Activated CD8-positive, alpha-beta memory T cell treated with anti-CD3 and anti-CD28 coated beads for 4 hours (primary cell): ENCODE measurements around the gene ARAP2.

ENCODE experiments used
- DNase-seq, 2 donors: peaks; one replicate each; pipeline ENCODE4 v3.0.0-alpha.2; 2020; ENCODE audit warnings: low read depth in 2 of 2

The ARAP2 gene

DNA sequence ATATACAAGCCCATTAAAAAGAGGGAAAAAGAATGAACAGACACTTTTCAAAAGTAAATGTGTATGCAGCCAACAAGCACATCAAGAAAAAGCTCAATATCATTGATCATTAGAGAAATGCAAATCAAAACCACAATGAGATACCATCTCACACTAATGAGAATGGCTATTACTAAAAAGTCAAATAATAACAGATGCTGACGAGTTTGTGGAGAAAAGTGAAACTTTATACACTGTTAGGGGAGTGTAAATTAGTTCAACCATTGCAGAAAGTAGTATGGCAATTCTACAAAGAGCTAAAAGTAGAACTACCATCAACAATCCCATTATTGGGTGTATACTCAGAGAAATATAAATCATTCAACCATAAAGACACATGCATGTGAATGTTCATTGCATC lies 203.0 kb downstream of the ARAP2 start:
- DNase-seq: no peak

DNA sequence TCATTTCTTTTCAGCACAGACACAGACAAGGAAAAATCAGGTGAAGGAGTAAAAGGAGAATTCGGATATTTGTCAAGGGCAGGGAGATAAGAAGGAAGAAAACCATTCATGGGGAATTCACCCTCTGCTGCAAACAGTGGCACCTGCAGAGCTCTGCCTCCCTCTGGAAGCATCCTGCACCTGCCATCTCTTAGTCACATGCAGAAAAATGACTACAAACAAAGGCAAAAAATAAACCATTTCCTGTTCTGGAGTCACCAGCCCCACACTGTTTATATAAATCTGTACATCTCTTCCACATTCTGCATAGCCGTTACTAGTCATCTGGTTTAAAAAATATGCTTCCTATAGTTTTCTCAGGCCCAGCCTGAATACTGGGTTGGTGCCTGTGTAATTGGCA lies 205.3 kb downstream of the ARAP2 start:
- no peak for DNase-seq

DNA sequence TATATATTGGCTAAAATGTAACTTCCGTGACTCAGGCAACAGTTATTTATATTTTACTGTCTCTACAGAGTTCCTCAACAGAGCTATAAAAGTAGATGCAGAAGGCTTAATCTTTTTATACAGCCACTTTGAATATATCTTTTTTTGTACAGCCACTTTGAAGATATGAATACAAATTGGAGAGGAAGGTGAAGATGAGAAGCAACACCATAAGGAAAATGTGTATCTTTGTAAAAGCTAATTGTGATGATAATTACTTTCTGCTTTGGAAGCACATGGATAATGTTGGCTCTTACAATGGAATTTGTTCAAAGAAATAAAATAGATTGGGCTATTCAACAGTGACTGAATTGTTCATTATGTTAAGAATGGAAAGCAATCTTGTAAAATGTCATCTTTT lies 205.8 kb downstream of the ARAP2 start:
- DNase-seq: no peak

DNA sequence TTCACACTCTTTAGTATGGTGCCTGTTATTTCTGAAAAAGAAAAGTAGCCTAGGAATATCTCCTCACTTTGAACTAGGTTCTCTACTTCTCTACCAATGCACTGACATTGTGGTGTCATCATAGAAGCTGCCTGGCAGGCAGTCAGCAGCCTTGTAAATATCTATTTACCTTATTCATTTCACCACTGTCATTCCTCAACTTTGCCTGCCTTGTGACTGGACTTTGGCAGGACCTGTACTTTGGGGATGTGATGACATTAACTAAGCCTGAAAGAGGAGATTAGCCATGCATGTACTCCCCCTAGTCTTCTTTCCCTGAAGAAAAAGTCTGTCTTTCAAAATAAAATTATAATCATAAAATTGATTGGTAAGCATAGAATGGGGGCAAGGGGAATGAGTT lies 207.2 kb downstream of the ARAP2 start:
- DNase-seq: no peak

DNA sequence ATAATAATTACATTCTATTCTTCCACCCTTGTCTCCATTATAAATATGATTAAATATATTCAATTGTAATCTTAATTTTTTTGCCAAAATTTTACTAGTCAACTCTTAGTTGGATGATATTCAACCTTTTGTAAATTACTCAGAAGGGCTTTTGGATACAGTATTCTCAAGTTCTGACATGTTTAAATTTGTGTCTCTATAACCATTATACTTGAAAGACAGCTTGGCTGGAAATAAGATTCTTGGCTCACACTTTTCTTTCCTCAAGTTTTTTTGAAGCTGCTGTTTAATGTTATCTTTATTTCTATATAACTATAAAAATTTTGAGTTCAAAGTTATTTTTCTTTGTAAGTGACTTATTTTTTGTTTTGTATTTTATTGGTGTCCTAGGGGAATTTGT lies 214.4 kb downstream of the ARAP2 start:
- no peak for DNase-seq

DNA sequence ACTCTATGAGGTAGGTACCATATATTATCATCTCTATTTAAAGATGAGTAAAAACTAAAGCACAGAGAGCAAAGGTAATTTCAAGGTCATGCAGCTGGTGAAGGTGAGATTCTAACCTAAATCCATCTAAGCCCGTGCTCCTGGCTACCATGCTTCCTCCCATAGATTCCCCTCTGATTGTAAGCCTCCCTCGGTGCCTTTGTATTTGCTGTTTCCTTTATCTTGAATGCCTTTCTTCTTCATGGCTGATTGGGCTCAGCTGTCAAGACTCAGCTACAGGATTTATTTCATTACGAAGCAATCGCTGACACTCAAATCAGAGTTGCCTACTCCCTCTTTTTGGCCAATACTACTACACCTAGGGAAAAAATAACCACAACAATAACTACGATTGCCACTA lies 217.1 kb downstream of the ARAP2 start:
- DNase-seq: no peak

DNA sequence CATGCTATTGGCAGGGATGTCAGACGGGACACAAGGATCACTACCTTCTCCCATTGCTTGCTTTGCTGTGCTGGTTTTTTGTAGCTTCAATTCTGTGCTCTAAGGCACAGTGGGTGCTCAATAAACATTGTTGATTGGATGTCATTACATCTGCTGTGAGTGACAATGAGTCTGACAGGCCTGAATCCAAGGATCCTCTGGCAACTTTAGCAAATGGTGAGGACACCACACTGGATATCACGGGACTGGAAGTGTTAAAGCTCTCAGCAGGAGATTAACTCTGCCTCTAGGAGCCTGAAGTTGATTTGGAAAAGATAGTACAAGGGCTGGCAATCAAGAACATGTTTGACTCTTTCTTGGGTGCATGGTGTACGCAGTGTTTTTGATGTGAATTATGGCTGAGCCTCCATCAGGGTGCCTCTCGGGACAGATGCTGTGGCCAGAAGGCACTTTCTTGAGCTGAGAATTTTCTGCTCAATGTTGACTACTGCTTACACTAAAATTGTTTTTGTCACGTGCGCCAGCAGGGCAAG lies 217.9 kb downstream of the ARAP2 start:
- DNase-seq: no peak

GRCh38 chr4:36024901-36025660 lies 219.2 kb downstream of the ARAP2 start:
- no peak for DNase-seq

DNA sequence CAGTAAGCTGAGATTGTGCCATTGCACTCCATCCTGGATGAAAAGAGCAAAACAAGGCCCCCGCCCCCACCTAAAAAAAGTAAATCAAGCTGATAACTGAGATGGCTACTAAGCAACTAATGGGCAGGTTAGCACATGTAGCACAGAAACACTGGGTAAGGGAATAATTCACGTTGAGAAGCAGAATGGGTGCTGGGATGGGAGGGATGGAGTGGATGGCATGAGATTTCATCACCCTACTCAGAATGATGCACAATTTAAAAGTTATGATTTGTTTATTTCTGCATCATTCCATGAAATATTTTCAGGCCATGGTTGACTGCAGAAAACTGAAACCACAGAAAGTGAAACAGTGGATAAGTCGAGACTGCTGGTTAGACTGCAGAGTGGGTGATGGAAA lies 224.0 kb downstream of the ARAP2 start:
- DNase-seq: no peak
